ENCODE measurements around the gene DCP1B. TPM values are rescaled to one million over a fixed set of nuclear protein-coding genes. Genes with fewer than 3 reads are reported as not detected.

The DCP1B gene
- total RNA-seq, 1 donor from 2014 or later: 14.4 TPM

DNA sequence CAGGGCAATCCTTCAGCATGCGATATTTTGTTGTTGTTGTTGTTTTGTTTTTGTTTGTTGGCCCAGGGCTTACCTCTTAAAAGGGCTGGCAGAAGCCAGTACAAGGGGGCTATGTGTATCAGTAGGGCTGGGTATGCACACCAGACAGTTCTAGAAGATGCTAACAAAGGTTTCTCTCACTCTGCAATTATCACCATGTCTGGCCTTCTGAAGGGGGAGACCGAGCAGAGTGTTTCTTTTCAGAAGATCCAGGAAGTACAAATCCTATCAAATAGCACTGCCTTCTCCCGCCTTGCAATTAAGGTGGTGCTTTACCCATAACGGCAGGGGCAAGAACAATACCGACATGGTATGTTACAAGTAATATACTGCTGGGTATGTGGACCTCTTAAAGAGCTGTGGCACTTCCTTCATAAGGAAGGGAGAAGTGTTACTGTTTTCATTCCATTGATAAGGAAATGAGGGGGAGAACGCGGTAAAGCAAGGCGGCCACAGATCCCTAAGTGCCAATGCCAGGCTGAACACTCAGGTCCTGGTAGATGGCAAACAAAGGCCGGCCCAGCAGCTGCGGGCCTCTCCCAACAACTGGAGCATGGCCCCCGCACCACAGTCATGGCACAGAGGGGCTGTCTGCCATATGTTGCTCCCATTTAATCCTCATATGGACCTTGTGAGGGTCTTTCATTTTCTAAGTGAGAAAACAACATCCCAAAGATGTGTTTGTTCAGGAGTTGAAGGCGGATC, 66.6 kb downstream of the DCP1B start:
- TF ChIP-seq, protein P1, sequence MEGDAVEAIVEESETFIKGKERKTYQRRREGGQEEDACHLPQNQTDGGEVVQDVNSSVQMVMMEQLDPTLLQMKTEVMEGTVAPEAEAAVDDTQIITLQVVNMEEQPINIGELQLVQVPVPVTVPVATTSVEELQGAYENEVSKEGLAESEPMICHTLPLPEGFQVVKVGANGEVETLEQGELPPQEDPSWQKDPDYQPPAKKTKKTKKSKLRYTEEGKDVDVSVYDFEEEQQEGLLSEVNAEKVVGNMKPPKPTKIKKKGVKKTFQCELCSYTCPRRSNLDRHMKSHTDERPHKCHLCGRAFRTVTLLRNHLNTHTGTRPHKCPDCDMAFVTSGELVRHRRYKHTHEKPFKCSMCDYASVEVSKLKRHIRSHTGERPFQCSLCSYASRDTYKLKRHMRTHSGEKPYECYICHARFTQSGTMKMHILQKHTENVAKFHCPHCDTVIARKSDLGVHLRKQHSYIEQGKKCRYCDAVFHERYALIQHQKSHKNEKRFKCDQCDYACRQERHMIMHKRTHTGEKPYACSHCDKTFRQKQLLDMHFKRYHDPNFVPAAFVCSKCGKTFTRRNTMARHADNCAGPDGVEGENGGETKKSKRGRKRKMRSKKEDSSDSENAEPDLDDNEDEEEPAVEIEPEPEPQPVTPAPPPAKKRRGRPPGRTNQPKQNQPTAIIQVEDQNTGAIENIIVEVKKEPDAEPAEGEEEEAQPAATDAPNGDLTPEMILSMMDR (IDR thresholded peaks at IDR 0.05): no peak
- H3K4me3 Mint-ChIP-seq (ENCODE audit: unreplicated experiment): no peak overlapping the region
- H3K27me3 Mint-ChIP-seq (ENCODE audit: unreplicated experiment): no peaks in the 10 kb centered on the region
- peak overlapping the region; percentile 5 for H3K27ac Mint-ChIP-seq (ENCODE audit: unreplicated experiment)
- DNase-seq (ENCODE audit: extremely low spot score, unreplicated experiment): no peak
- H3K9me3 Mint-ChIP-seq (ENCODE audit: unreplicated experiment): no peaks in the 10 kb centered on the region
- H3K36me3 Mint-ChIP-seq (ENCODE audit: unreplicated experiment): peaks cover 15% of the 10 kb centered on the region
- H3K4me1 Mint-ChIP-seq (ENCODE audit: unreplicated experiment): peaks cover 30% of the 10 kb centered on the region

DNA sequence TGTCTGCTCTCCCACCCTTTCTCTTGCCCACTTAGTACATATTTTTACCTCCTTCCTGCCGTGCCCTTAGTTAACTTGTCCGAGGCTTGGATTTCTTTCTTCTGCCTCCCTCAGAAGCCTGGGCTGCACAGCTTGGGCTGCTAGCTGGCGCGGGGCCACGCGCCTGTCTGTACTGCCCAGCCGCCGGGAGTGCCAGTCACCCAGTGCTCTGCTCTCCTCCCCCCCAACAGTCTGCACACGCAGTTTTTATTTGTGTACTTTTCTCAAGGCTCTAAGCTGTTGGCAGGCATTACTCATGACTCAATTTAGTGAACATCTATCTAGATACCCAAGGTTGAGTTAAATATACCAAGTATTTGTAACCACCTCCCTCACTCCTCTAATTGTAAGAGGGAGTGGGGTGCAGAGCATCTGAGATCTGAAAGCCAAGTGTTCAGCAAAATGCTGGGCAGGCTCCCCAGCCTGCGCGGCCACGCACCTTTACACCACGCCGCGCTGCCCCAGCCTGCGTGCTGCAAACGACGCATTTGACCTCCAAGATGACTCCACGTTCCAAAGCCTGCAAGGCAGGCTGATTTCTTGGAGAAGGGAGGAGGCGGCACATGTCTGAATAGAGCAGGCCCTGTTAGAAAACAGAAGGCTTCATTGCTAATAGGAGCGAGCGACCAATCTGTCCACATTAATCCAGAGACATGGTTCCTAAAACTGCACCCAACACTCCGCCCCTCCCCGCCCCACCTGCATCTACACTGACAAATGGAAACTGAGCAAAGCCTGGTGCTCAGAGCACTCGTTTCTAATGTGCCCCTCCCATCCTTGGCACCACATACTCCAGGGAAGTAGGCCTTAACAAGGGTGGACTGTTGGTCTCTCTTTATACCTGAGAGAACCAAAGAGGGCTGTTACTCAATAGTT, 67.6 kb downstream of the DCP1B start:
- peaks cover 34% of the 10 kb centered on the region for H3K4me1 Mint-ChIP-seq (ENCODE audit: unreplicated experiment)
- peaks cover 9% of the 10 kb centered on the region for H3K36me3 Mint-ChIP-seq (ENCODE audit: unreplicated experiment)
- no peaks in the 10 kb centered on the region for H3K9me3 Mint-ChIP-seq (ENCODE audit: unreplicated experiment)
- no peak overlapping the region for H3K4me3 Mint-ChIP-seq (ENCODE audit: unreplicated experiment)
- peak; percentile 91 for DNase-seq (ENCODE audit: extremely low spot score, unreplicated experiment)
- peak overlapping the region; percentile 68 for H3K27ac Mint-ChIP-seq (ENCODE audit: unreplicated experiment)
- no peaks in the 10 kb centered on the region for H3K27me3 Mint-ChIP-seq (ENCODE audit: unreplicated experiment)
- TF ChIP-seq, protein P1 (IDR thresholded peaks at IDR 0.05): no peak

DNA sequence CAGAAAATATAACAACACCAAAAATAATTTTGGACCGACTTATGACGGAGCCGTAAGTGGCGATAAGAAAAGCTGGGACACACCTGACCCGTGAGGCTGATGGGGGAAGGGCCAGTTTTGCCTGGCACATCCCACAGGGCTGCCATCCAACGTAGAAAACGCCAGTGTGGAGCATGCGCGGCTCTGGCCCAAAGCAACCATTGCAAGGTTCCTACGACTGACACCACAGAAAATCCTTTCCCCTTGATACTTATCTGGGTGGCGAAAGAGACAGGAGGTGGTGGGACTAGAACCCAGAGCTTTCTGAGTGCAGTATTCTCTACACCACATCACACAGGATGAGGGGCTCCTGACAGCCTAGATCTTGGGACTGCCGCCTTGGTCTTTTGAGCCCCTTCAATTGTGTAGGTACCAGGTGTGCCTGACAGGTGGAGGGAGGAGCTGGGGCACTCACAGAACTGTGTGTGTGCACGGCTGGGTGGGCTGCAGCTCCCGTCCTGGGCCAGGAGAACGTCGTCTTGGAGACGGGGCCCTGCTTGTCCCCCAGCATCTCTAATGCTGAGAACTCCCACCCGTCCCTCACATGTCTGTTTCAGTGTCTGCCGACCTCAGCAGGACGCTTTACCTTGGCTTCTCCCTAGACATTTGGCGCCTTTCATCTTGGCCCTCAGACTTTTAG, 68.4 kb downstream of the DCP1B start:
- no peak for DNase-seq (ENCODE audit: extremely low spot score, unreplicated experiment)
- Mint-ChIP-seq H3K9me3 (ENCODE audit: unreplicated experiment) (no peaks in the 10 kb centered on the region), H3K27me3 (ENCODE audit: unreplicated experiment) (no peaks in the 10 kb centered on the region), H3K36me3 (ENCODE audit: unreplicated experiment) (peaks cover 2% of the 10 kb centered on the region), H3K4me3 (ENCODE audit: unreplicated experiment) (no peak overlapping the region), H3K27ac (ENCODE audit: unreplicated experiment) (peak overlapping the region; percentile 68), H3K4me1 (ENCODE audit: unreplicated experiment) (peaks cover 34% of the 10 kb centered on the region)
- TF ChIP-seq, protein P1 (IDR thresholded peaks at IDR 0.05): no peak

DNA sequence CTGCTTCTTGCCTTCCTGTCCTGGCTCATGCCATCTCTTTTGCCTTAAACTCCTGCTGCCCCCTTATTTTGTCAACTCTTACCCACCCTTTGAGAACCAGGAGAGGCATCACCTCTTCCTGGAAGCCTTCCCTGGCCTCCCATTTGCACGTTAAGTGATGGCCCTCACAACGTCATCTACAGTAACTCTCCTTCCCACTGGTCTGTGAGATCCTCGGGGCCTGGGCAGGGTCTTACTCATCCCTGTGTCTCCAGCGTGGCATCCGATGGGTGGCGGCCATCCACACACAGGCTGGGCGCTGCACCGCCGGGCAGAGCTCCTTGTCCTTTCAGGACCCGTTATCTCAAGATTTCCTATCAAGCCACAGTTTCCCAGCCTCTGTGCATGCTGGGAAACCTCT, 69.0 kb downstream of the DCP1B start:
- Mint-ChIP-seq H3K4me3 (ENCODE audit: unreplicated experiment) (no peak overlapping the region), H3K27me3 (ENCODE audit: unreplicated experiment) (peaks cover under 1% of the 10 kb centered on the region), H3K27ac (ENCODE audit: unreplicated experiment) (no peak overlapping the region), H3K4me1 (ENCODE audit: unreplicated experiment) (peaks cover 34% of the 10 kb centered on the region), H3K36me3 (ENCODE audit: unreplicated experiment) (no peaks in the 10 kb centered on the region), H3K9me3 (ENCODE audit: unreplicated experiment) (no peaks in the 10 kb centered on the region)
- no peak for DNase-seq (ENCODE audit: extremely low spot score, unreplicated experiment)
- TF ChIP-seq, protein P1 (IDR thresholded peaks at IDR 0.05): no peak

Data from osteocyte (in vitro differentiated cells).